Glutamatergic neuron (in vitro differentiated cells): ENCODE data around the gene GMDS. TPM values are rescaled to one million over a fixed set of nuclear protein-coding genes. Genes with fewer than 3 reads are reported as not detected.

Source experiments
- DNase-seq: peaks from one replicate; pipeline ENCODE4 v3.0.0; 2022
- H3K27ac Mint-ChIP-seq: one replicate; pipeline ENCODE4 v1.8.0; 2020; ENCODE audit warnings: mild to moderate bottlenecking, mixed read lengths, inconsistent platforms; ENCODE audit not compliant: unreplicated experiment
- H3K27me3 Mint-ChIP-seq: one replicate; pipeline ENCODE4 v1.8.0; 2020; ENCODE audit warnings: mild to moderate bottlenecking, moderate library complexity, mixed read lengths, inconsistent platforms; ENCODE audit not compliant: unreplicated experiment
- H3K36me3 Mint-ChIP-seq: one replicate; pipeline ENCODE4 v1.8.0; 2020; ENCODE audit warnings: mild to moderate bottlenecking, mixed read lengths, inconsistent platforms; ENCODE audit not compliant: unreplicated experiment
- H3K4me1 Mint-ChIP-seq: one replicate; pipeline ENCODE4 v1.8.0; 2020; ENCODE audit warnings: mild to moderate bottlenecking, low read depth, mixed read lengths, inconsistent platforms; ENCODE audit not compliant: unreplicated experiment
- H3K4me3 Mint-ChIP-seq: one replicate; pipeline ENCODE4 v1.8.0; 2020; ENCODE audit warnings: mild to moderate bottlenecking, mixed read lengths, inconsistent platforms; ENCODE audit not compliant: unreplicated experiment
- H3K9me3 Mint-ChIP-seq: one replicate; pipeline ENCODE4 v1.8.0; 2020; ENCODE audit warnings: mild to moderate bottlenecking, moderate library complexity, mixed read lengths, inconsistent platforms; ENCODE audit not compliant: unreplicated experiment
- CTCF ChIP-seq: fragments of 200-600 bp; sonication (generic); IDR thresholded peaks from one replicate; pipeline ENCODE4 v1.5.0; 2021; ENCODE audit not compliant: partially characterized antibody, unreplicated experiment
- total RNA-seq: library from RNA; stranded (reverse); fragmentation: NEBNext Ultra II Directional; extraction: Animal tissue kit (Norgen Biotek cat#: 25700); gene quantifications from one replicate; pipeline ENCODE4 v1.2.1, GENCODE V29; 2021; ENCODE audit not compliant: unreplicated experiment

Gene GMDS
- total RNA-seq, 1 donor from 2014 or later, result 8.9 TPM

DNA sequence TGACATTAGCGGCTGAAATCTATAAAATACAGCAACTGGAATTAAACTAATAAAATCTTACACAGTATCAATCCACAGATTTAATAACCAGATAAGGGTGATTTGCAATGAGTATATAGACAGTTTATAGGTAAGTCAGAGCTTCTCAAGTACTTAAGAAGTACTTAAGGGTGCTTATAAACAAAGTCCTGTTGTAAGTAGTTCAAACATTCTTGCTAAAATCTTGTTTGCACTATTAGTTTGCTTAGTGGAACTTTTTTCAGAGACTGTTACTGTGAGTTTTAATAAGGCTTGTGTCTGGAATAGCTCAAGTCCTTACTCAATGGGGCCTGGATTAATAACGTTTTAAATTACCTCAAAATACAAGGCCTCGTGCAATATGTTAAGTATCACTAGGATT lies 240.5 kb downstream of the GMDS start:
- Mint-ChIP-seq H3K4me3 (no peak overlapping the region), H3K4me1 (no peaks in the 10 kb centered on the region), H3K36me3 (peaks cover 4% of the 10 kb centered on the region), H3K27me3 (no peaks in the 10 kb centered on the region), H3K9me3 (no peaks in the 10 kb centered on the region), H3K27ac (no peak overlapping the region)
- no peak for TF ChIP-seq CTCF
- no peak for DNase-seq

GRCh38 chr6:2000962-2001361 lies 244.4 kb downstream of the GMDS start:
- no peak for DNase-seq
- Mint-ChIP-seq H3K27ac (no peak overlapping the region), H3K27me3 (no peaks in the 10 kb centered on the region), H3K36me3 (no peaks in the 10 kb centered on the region), H3K4me1 (no peaks in the 10 kb centered on the region), H3K9me3 (no peaks in the 10 kb centered on the region), H3K4me3 (no peak overlapping the region)
- no peak for TF ChIP-seq CTCF

DNA sequence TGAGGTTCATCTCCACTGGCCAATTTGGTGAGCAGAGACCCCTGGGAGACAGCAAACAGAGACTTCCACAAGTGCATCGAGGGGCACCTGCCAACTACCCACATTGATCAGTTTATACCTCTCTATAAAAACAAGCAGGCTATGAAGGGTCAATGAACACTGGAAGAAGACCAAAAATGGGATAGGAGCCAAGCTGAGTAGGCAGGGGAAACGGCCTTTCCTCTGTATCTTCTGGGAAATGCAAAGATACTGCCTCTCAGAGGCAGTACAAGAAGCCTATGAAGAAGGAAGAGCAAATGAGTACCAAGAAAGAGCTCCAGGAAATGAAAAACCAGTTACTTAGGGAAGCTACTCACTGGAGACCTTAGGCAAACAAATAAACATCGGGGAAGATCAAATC lies 247.7 kb downstream of the GMDS start:
- H3K4me1 Mint-ChIP-seq, result no peaks in the 10 kb centered on the region
- no peaks in the 10 kb centered on the region for H3K9me3 Mint-ChIP-seq
- TF ChIP-seq CTCF, result no peak
- no peak for DNase-seq
- H3K27ac Mint-ChIP-seq, result no peak overlapping the region
- no peaks in the 10 kb centered on the region for H3K36me3 Mint-ChIP-seq
- H3K4me3 Mint-ChIP-seq, result no peak overlapping the region
- H3K27me3 Mint-ChIP-seq, result no peaks in the 10 kb centered on the region

GRCh38 chr6:1995636-1996035 lies 249.8 kb downstream of the GMDS start:
- H3K4me3 Mint-ChIP-seq, result no peak overlapping the region
- no peak for DNase-seq
- no peak overlapping the region for H3K27ac Mint-ChIP-seq
- H3K36me3 Mint-ChIP-seq, result peaks cover 5% of the 10 kb centered on the region
- no peak for TF ChIP-seq CTCF
- H3K4me1 Mint-ChIP-seq, result no peaks in the 10 kb centered on the region
- H3K9me3 Mint-ChIP-seq, result peaks cover 4% of the 10 kb centered on the region
- H3K27me3 Mint-ChIP-seq, result no peaks in the 10 kb centered on the region

- no peak for DNase-seq
- Mint-ChIP-seq H3K36me3 (peaks cover 5% of the 10 kb centered on the region), H3K4me3 (no peak overlapping the region), H3K4me1 (no peaks in the 10 kb centered on the region), H3K27me3 (no peaks in the 10 kb centered on the region), H3K9me3 (peaks cover 4% of the 10 kb centered on the region), H3K27ac (no peak overlapping the region)
- TF ChIP-seq CTCF, result no peak
These were observed 252.4 kb downstream of the GMDS start for GRCh38 chr6:1993042-1993441.
